HUES64 (cell line): ENCODE data around the gene ABCC3.
A peak's percentile ranks its signal among the peaks of the same experiment; 100 is the strongest.

Experiments used
- H3K27ac ChIP-seq: 2 replicates; pipeline ENCODE4 v1.7.0; 2013; ENCODE audit warnings: low read depth, low read length, inconsistent platforms
- H3K27me3 ChIP-seq: 2 replicates; pipeline ENCODE4 v1.6.1; 2013; ENCODE audit warnings: mild to moderate bottlenecking, low read length; ENCODE audit not compliant: insufficient read depth
- H3K36me3 ChIP-seq: 2 replicates; pipeline ENCODE4 v1.6.1; 2013; ENCODE audit warnings: mild to moderate bottlenecking, low read length; ENCODE audit not compliant: insufficient read depth
- H3K4me1 ChIP-seq: 2 replicates; pipeline ENCODE4 v1.6.1; 2013; ENCODE audit warnings: mild to moderate bottlenecking, low read length, moderate library complexity; ENCODE audit not compliant: insufficient read depth
- H3K4me3 ChIP-seq: 2 replicates; pipeline ENCODE4 v1.5.1; 2013; ENCODE audit warnings: mild to moderate bottlenecking, low read length, moderate library complexity
- H3K9ac ChIP-seq: 2 replicates; pipeline ENCODE4 v1.6.1; 2013; ENCODE audit warnings: mild to moderate bottlenecking, low read depth, low read length
- H3K9me3 ChIP-seq: 2 replicates; pipeline ENCODE4 v1.6.1; 2013; ENCODE audit warnings: low read depth, low read length; ENCODE audit not compliant: insufficient read depth
- WGBS: fragments of 150-250, 120-280 bp; methylation state at CpG from one replicate; pipeline ENCODE4 v1.1.7; 2013; ENCODE audit warnings: missing lambda C conversion rate; 5-methylcytosine and 5-hydroxymethylcytosine counted together

Gene ABCC3

DNA sequence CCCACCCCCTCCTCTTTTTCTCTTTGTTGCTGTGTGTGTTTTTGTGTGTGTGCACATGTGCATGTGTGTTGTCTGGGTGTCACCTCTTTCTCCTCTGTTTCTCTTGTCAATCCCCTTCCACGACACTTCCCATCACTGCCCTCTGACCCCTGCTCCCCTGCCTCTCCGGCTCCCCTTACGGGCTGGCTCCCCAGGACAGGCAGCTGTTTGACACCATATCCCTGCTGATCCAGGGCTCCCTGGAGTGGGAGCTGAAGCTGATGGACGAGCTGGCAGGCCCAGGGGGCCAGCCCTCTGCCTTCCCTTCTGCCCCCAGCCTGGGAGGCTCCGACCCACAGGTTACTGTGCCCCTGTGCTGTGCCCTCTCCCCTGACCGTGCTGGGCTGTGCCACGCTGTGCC, 15.2 kb upstream of the ABCC3 start:
- no peaks in the 10 kb centered on the region for H3K9me3 ChIP-seq
- H3K4me3 ChIP-seq: no peak overlapping the region
- no peak overlapping the region for H3K27ac ChIP-seq
- peaks cover 7% of the 10 kb centered on the region; the same call in 1 of the 2 replicates for H3K27me3 ChIP-seq
- 69% methylated on average over 7 of the region's 7 CpGs for WGBS
- no peak overlapping the region for H3K9ac ChIP-seq
- peaks cover 10% of the 10 kb centered on the region for H3K4me1 ChIP-seq
- no peaks in the 10 kb centered on the region for H3K36me3 ChIP-seq

DNA sequence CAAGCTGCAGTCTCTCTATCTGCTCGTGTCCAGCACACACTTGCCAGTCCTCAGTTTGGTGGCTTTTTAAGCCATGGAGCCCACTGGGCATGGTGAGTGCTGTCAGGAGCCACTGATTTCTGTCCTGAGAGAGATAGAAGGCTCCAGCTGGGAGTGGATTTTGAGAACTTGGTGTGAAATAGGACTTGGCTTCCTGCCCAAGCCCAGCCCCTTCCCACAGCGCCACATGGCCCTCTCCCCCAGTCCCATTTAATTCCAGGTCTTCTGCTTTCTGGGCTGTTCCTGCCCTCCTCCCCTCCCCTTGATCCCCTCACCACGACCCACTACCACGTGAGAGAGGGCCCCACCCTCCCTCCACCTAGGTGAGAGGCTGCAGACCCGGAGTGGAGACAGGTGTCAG, 14.4 kb upstream of the ABCC3 start:
- Histone ChIP-seq H3K9ac (no peak overlapping the region), H3K27ac (no peak overlapping the region), H3K27me3 (peaks cover 7% of the 10 kb centered on the region; the same call in 1 of the 2 replicates), H3K36me3 (no peaks in the 10 kb centered on the region), H3K4me1 (peaks cover 10% of the 10 kb centered on the region), H3K4me3 (no peak overlapping the region), H3K9me3 (no peaks in the 10 kb centered on the region)
- WGBS: 50% methylated on average over 5 of the region's 5 CpGs

DNA sequence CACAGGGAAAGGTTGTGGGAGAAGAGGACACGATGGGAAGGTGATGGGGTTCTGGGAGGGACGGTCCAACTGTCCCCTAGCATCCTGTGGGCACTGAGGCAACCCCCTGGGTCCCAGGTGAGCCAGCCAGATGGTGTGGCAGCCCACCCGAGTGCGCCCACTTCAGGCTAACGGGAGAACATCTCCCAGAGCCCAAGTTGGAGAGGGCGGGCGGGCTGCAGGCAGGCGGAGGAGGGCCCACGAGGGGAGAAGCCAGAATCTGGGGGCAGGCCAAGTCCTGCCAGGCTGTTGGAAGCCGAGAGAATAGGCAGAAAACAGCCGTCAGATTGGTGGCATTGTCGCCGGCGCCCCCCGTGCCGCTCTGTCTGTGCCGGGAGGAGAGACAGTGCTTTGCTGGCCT, 13.8 kb upstream of the ABCC3 start:
- 43% methylated on average over 17 of the region's 17 CpGs for WGBS

DNA sequence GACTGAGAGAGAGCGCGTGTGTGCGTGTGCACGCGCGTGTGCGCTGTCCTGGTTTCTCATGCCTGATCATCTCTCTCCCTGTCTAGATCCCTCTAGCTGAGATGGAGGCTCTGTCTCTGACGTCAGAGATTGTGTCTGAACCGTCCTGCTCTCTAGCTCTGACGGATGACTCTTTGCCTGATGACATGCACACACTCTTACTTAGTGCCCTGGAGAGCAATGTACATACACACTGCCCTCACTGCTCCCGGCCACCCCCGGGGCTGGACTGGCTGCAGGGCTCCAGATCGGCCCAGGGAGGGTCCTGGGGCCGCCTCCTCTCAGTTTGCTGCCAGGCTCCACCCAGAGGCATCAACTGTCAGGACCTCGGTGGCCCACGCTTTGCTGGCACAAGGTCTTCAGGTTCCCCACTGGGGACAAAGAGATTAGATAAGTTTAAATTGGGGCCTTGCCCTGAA, 13.1 kb upstream of the ABCC3 start:
- Histone ChIP-seq H3K27ac (no peak overlapping the region), H3K4me3 (no peak overlapping the region), H3K9ac (no peak overlapping the region), H3K27me3 (peaks cover 7% of the 10 kb centered on the region; the same call in 1 of the 2 replicates), H3K4me1 (peaks cover 10% of the 10 kb centered on the region), H3K36me3 (no peaks in the 10 kb centered on the region), H3K9me3 (no peaks in the 10 kb centered on the region)
- 60% methylated on average over 16 of the region's 16 CpGs for WGBS

More for the DNA sequence above, 13.8 kb upstream of the ABCC3 start:
- Histone ChIP-seq H3K27ac (no peak overlapping the region), H3K9me3 (no peaks in the 10 kb centered on the region), H3K9ac (no peak overlapping the region), H3K4me3 (no peak overlapping the region), H3K36me3 (no peaks in the 10 kb centered on the region), H3K27me3 (peaks cover 7% of the 10 kb centered on the region; the same call in 1 of the 2 replicates), H3K4me1 (peaks cover 10% of the 10 kb centered on the region)

DNA sequence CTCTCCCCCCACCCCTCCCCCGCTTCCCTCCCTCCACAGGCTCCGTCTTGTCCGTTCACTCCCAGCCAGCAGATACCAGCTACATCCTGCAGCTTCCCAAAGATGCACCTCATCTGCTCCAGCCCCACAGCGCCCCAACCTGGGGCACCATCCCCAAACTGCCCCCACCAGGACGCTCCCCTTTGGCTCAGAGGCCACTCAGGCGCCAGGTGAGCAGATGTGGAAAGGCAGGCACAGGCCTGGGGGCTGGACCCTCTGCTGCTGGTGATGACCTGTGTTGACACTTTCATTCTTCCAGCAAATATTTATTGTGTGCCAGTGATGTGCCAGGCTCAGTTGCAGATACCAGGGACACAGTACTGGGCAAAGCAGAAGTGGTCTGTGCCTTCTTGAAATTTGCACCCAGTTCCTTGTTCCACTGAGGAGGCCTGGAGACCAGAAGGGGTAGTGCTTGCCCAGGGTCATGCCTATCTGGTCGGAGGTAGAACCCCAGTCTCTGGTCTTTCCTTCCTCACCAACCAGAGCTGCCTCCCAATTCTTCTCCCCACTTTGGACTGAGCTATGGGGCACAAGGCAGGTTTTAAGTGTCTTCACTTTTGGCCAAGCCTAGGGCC, 10.3 kb upstream of the ABCC3 start:
- Histone ChIP-seq H3K4me3 (no peak overlapping the region), H3K27me3 (peaks cover 7% of the 10 kb centered on the region; the same call in 1 of the 2 replicates), H3K9ac (no peak overlapping the region), H3K36me3 (no peaks in the 10 kb centered on the region), H3K27ac (no peak overlapping the region), H3K9me3 (no peaks in the 10 kb centered on the region), H3K4me1 (peaks cover 23% of the 10 kb centered on the region)
- 80% methylated on average over 7 of the region's 7 CpGs for WGBS

DNA sequence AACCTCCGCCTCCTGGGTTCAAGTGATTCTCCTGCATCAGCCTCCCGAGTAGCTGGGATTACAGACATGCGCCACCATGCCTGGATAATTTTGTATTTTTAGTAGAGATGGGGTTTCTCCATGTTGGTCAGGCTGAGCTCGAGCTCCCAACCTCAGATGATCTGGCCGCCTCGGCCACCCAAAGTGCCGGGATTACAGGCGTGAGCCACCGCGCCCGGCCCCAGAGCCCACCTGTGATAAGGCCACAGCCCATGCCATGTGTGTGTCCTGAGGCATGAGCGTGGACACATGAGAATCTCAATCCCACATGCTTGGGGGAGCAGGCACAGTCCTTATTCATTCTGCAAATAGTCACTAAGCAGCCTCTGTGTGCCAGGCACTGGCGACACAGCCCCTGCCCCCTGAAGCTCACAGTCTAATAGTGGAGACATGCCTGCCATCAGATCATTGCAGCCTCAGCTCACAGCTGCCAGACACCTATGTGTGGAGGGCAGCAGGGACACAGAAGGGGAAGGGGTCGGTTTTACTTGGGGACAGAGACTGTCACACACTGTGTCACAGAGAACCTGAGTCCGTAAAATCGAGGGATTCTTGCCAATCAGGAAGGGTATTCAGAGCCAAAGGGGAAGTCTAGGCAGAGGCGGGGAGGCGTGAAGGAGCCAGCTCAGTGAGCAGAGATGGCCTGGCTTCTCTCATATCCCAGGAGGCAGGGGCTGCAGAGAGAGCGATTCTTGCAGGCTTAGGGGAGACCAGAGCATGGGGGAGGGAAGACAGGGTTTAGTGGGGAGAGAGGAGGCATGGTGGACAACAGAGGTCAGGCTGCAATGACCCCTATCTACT, 9.4 kb upstream of the ABCC3 start:
- H3K9me3 ChIP-seq: no peaks in the 10 kb centered on the region
- no peaks in the 10 kb centered on the region for H3K36me3 ChIP-seq
- no peak overlapping the region for H3K27ac ChIP-seq
- peaks cover 23% of the 10 kb centered on the region for H3K4me1 ChIP-seq
- H3K27me3 ChIP-seq: peaks cover 7% of the 10 kb centered on the region; the same call in 1 of the 2 replicates
- 92% methylated on average over 19 of the region's 19 CpGs for WGBS
- no peak overlapping the region for H3K4me3 ChIP-seq
- no peak overlapping the region for H3K9ac ChIP-seq

DNA sequence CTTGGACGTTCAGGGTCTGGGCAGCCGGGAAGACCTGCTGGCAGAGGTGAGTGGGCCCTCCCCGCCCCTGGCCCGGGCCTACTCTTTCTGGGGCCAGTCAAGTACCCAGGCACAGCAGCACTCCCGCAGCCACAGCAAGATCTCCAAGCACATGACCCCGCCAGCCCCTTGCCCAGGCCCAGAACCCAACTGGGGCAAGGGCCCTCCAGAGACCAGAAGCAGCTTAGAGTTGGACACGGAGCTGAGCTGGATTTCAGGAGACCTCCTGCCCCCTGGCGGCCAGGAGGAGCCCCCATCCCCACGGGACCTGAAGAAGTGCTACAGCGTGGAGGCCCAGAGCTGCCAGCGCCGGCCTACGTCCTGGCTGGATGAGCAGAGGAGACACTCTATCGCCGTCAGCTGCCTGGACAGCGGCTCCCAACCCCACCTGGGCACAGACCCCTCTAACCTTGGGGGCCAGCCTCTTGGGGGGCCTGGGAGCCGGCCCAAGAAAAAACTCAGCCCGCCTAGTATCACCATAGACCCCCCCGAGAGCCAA, 8.6 kb upstream of the ABCC3 start:
- 37% methylated on average over 19 of the region's 19 CpGs for WGBS
- H3K36me3 ChIP-seq: no peaks in the 10 kb centered on the region

DNA sequence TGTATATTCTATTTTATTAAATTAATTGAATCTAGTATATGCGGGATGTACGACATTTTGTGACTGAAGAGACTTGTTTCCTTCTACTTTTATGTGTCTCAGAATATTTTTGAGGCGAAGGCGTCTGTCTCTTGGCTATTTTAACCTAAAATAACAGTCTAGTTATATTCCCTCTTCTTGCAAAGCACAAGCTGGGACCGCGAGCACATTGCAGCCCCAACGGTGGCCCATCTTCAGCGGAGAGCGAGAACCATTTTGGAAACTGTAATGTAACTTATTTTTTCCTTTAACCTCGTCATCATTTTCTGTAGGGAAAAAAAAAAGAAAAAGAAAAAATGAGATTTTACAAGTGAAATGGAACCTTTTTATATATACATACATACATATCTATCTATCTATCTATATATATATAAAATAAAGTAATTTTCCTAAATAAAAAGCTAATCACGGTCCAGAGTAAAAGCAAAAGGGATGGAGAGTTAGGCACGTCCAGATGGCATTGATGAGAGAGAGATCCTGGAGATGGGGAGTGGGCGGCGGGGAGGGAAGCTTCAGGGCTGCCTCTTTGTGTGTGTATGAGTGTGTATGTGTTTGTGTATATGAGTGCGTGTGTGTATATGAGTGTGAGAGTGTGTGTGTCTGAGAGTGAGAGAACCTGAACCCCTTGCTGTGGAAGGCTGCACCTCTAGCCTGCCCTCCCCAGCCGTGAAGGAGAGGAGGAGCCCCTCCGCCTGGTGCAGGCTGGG, 7.5 kb upstream of the ABCC3 start:
- H3K27ac ChIP-seq: no peak overlapping the region
- no peak overlapping the region for H3K4me3 ChIP-seq
- H3K4me1 ChIP-seq: peaks cover 14% of the 10 kb centered on the region; the same call in 1 of the 2 replicates
- WGBS: 86% methylated on average over 16 of the region's 17 CpGs
- no peaks in the 10 kb centered on the region for H3K9me3 ChIP-seq
- no peaks in the 10 kb centered on the region for H3K36me3 ChIP-seq
- peaks cover 5% of the 10 kb centered on the region for H3K27me3 ChIP-seq
- H3K9ac ChIP-seq: no peak overlapping the region

More for the DNA sequence above, 8.6 kb upstream of the ABCC3 start:
- no peak overlapping the region for H3K9ac ChIP-seq
- peaks cover 3% of the 10 kb centered on the region; the same call in 1 of the 2 replicates for H3K27me3 ChIP-seq
- H3K27ac ChIP-seq: no peak overlapping the region
- H3K9me3 ChIP-seq: no peaks in the 10 kb centered on the region
- H3K4me3 ChIP-seq: no peak overlapping the region
- H3K4me1 ChIP-seq: peaks cover 21% of the 10 kb centered on the region

DNA sequence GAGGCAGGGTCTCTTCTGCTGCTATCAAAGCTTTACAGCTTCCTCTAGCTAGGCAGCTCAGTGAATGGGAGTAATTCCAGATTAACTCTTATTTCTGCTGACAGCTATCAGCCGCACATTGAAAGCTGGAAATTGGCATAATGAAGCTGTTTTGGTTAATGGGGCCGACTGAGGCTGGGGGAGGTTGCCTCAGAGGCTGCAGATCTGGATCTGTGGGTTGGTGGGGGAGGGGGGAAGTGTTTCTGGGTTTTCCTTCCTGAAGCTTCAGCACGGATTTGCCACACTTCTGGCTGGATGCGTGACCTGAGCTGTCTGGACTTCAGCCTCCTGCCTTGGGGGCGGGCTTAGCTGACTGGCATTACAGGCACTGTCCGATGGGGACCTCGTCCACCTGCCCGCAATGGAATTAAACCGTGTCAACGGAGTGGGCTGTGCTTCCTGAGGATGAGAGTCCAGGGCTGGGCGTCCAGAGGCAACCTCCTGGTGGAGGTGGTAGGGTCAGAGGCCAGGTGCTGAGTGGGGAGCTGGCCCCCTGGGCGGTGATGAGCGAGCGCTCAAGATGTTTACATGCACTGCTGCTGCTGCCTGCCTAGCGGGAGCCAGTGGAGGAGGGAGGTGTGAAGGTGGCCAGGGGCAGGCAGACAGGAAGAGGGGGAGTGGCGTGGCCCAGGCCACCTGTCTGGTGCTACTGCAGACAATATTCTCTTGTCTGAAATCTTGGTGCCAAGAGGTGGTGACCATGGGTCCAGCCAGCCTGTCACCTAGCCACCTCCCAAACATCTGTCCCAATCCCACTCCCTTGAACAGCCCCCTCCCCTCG, 6.7 kb upstream of the ABCC3 start:
- 18% methylated on average over 17 of the region's 17 CpGs for WGBS
- peaks cover 13% of the 10 kb centered on the region for H3K27me3 ChIP-seq
- no peaks in the 10 kb centered on the region for H3K9me3 ChIP-seq
- no peak overlapping the region for H3K27ac ChIP-seq
- H3K4me1 ChIP-seq: peaks cover 14% of the 10 kb centered on the region; the same call in 1 of the 2 replicates
- no peak overlapping the region for H3K9ac ChIP-seq
- H3K4me3 ChIP-seq: peak overlapping the region; percentile 32
- H3K36me3 ChIP-seq: no peaks in the 10 kb centered on the region

DNA sequence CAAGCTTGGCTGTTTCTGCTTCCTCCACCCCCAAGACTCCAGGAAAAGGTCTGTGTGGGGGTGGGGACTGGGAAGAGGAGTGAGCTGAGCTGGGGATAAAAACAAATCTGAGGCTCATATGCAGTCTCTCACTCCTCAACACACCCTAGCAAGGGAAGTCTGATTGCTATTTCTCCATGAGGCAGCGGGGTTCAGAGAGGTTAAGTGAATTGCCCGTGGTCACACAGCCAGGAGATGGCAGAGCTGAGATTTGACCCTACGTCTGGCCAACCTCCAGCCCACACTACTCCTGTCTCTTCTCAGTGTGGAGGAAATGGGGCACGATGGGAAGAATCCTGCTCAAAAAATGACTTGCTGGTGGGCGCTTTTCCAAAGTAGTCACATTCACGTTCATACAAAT, 4.8 kb upstream of the ABCC3 start:
- Histone ChIP-seq H3K27me3 (peaks cover 32% of the 10 kb centered on the region), H3K27ac (no peak overlapping the region), H3K36me3 (no peaks in the 10 kb centered on the region), H3K9me3 (no peaks in the 10 kb centered on the region), H3K4me1 (peaks cover 14% of the 10 kb centered on the region; the same call in 1 of the 2 replicates), H3K9ac (no peak overlapping the region), H3K4me3 (no peak overlapping the region)
- 91% methylated on average over 6 of the region's 6 CpGs for WGBS
